ENCODE results near the gene GNG2.

GNG2 gene

DNA sequence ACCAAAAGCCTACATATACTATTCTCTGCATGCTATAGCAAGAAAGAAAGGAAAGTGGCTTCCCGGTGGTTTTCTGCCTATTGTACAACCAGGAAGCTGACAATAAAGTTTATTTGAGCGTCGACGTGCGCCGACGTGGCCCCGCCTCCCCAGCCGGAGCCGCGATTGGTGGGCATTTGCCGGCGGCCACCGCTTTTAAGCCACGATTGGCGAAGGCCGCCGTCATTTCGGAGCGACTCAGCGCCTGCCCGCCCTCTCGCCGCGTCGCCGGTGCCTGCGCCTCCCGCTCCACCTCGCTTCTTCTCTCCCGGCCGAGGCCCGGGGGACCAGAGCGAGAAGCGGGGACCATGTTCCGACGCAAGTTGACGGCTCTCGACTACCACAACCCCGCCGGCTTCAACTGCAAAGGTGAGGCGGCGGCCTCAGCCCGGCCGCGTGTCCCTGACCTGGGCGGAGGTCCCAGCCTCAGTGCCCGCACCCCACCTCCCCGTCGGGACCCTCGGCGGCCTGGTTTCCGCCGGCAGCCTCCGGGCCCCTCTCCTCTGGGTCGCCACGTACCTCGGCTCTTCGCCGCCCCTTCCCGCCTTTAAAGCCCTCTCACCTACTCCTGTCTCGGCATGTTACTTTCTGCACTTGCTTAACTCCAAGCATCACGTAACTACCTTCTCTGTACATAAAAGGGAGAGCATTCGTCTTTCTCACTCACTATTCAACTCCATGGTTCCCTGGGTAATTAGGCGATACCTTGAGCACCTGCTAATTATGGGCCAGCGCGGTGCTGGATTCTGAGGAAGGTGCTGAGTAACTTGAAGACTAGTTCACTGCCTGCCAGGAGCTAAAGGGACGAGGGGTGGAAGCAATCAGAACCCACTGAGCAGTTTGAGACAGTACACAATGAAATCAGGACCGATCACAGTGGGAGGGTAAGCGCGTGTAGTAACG, 129.2 kb downstream of the GNG2 start, which contains the start of gene RTRAF:
Gene RTRAF, plus strand, starts transcription at position 254 of the 942 bp plus-strand sequence. Its CDS starts 94 bp downstream, at position 348.
- Histone ChIP-seq H3K27me3 (ENCODE audit: low read length) (no peaks in the 10 kb centered on the region), H2AFZ (ENCODE audit: low read depth, low read length, severe bottlenecking) (peak within 1 kb of the TSS; percentile 80), H3K27ac (ENCODE audit: low read depth, low read length) (peak within 1 kb of the TSS; percentile 48), H3K4me2 (ENCODE audit: low read depth, low read length, poor library complexity, severe bottlenecking) (peak within 1 kb of the TSS; percentile 87), H4K20me1 (ENCODE audit: low read depth, low read length) (no peaks in the 10 kb centered on the region), H3K4me3 (ENCODE audit: insufficient read depth, low read length, poor library complexity, severe bottlenecking) (peak within 1 kb of the TSS; percentile 81), H3K79me2 (ENCODE audit: insufficient read depth, low read length) (peaks cover 42% of the 10 kb centered on the region), H3F3A (ENCODE audit: insufficient read depth) (peaks cover 6% of the 10 kb centered on the region; the same call in 1 of the 2 replicates), H3K9me3 (ENCODE audit: insufficient read depth, low read length) (no peaks in the 10 kb centered on the region), H3K36me3 (ENCODE audit: low read length) (peaks cover 22% of the 10 kb centered on the region), H3K9ac (ENCODE audit: low read length) (peak within 1 kb of the TSS; percentile 93), H3K9me2 (replicated peaks; ENCODE audit: insufficient read depth, low read length) (no peaks in the 10 kb centered on the region)
- TF ChIP-seq, protein P1, sequence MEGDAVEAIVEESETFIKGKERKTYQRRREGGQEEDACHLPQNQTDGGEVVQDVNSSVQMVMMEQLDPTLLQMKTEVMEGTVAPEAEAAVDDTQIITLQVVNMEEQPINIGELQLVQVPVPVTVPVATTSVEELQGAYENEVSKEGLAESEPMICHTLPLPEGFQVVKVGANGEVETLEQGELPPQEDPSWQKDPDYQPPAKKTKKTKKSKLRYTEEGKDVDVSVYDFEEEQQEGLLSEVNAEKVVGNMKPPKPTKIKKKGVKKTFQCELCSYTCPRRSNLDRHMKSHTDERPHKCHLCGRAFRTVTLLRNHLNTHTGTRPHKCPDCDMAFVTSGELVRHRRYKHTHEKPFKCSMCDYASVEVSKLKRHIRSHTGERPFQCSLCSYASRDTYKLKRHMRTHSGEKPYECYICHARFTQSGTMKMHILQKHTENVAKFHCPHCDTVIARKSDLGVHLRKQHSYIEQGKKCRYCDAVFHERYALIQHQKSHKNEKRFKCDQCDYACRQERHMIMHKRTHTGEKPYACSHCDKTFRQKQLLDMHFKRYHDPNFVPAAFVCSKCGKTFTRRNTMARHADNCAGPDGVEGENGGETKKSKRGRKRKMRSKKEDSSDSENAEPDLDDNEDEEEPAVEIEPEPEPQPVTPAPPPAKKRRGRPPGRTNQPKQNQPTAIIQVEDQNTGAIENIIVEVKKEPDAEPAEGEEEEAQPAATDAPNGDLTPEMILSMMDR (IDR thresholded peaks at IDR 0.05; ENCODE audit: insufficient read depth, low read length, poor library complexity, severe bottlenecking): no peak
- no peak for TF ChIP-seq EZH2phosphoT487 (conservative IDR thresholded peaks at IDR 0.05; ENCODE audit: low read length)

DNA sequence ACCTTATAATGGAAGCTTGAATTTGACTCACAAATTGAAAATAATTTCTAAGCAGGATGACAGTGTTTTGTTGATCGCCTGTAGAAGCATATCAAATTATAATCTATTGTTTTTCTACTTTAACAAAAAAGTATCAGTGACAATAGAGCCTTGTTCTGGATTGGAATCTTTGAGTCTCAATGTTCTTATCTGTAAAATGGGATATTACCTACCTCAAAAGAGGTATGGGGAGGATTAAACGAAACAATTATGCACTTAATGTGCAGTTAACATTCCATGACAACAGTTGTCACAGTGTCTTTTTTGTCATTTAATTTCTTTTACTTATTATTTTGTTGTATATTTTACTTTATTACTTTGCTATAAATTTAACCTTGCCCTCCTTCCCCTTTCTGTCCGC, 130.1 kb downstream of the GNG2 start:
- Histone ChIP-seq H3K36me3 (ENCODE audit: low read length) (peaks cover 31% of the 10 kb centered on the region), H3K9me3 (ENCODE audit: insufficient read depth, low read length) (no peaks in the 10 kb centered on the region), H2AFZ (ENCODE audit: low read depth, low read length, severe bottlenecking) (no peak overlapping the region), H3K9ac (ENCODE audit: low read length) (peak overlapping the region; percentile 93), H3K79me2 (ENCODE audit: insufficient read depth, low read length) (peaks cover 51% of the 10 kb centered on the region), H3F3A (ENCODE audit: insufficient read depth) (peaks cover 6% of the 10 kb centered on the region; the same call in 1 of the 2 replicates), H3K9me2 (replicated peaks; ENCODE audit: insufficient read depth, low read length) (no peaks in the 10 kb centered on the region), H3K27ac (ENCODE audit: low read depth, low read length) (no peak overlapping the region), H3K27me3 (ENCODE audit: low read length) (no peaks in the 10 kb centered on the region), H4K20me1 (ENCODE audit: low read depth, low read length) (no peaks in the 10 kb centered on the region), H3K4me3 (ENCODE audit: insufficient read depth, low read length, poor library complexity, severe bottlenecking) (peak overlapping the region; percentile 81), H3K4me2 (ENCODE audit: low read depth, low read length, poor library complexity, severe bottlenecking) (peak overlapping the region; percentile 87)
- TF ChIP-seq EZH2phosphoT487 (conservative IDR thresholded peaks at IDR 0.05; ENCODE audit: low read length): no peak
- TF ChIP-seq, protein P1 (IDR thresholded peaks at IDR 0.05; ENCODE audit: insufficient read depth, low read length, poor library complexity, severe bottlenecking): no peak

DNA sequence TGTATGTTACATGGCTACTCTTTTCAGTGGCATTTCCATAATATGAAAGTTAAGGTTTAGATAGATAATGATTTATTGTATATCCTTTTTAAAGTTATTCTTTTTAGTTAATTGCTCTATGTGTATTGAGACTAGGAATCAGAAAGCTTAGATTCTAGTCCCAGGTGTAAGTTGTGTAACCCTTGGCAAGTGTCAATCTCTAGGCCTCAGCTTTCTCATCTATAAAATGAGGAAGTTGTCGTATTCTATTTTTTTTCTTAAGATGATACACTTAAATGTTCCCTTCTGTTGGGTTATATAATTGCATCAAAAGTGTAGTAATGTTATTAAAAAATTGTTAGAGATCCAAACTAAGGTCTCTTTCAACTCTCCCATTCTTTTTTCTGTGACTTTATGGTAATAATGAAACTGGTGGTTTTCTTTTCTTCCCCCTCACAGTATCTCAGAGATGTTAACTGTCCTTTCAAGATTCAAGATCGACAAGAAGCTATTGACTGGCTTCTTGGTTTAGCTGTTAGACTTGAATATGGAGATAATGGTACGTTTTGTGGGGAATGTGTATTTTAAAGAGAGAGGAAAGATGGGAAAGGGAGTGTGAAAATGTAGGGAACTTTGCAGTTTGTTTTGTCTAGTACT, 133.0 kb downstream of the GNG2 start:
- Histone ChIP-seq H3K79me2 (ENCODE audit: insufficient read depth, low read length) (peaks cover 79% of the 10 kb centered on the region), H3K27ac (ENCODE audit: low read depth, low read length) (peak overlapping the region; percentile 4; the same call in 1 of the 2 replicates), H3K27me3 (ENCODE audit: low read length) (no peaks in the 10 kb centered on the region), H3K36me3 (ENCODE audit: low read length) (peaks cover 61% of the 10 kb centered on the region), H3K9me3 (ENCODE audit: insufficient read depth, low read length) (no peaks in the 10 kb centered on the region), H3K4me3 (ENCODE audit: insufficient read depth, low read length, poor library complexity, severe bottlenecking) (no peak overlapping the region), H3F3A (ENCODE audit: insufficient read depth) (peaks cover 13% of the 10 kb centered on the region; the same call in 1 of the 2 replicates), H3K4me2 (ENCODE audit: low read depth, low read length, poor library complexity, severe bottlenecking) (peak overlapping the region; percentile 23), H2AFZ (ENCODE audit: low read depth, low read length, severe bottlenecking) (no peak overlapping the region), H4K20me1 (ENCODE audit: low read depth, low read length) (peaks cover 14% of the 10 kb centered on the region; the same call in 1 of the 2 replicates), H3K9me2 (replicated peaks; ENCODE audit: insufficient read depth, low read length) (no peaks in the 10 kb centered on the region), H3K9ac (ENCODE audit: low read length) (no peak overlapping the region)
- TF ChIP-seq, protein P1 (IDR thresholded peaks at IDR 0.05; ENCODE audit: insufficient read depth, low read length, poor library complexity, severe bottlenecking): no peak
- TF ChIP-seq EZH2phosphoT487 (conservative IDR thresholded peaks at IDR 0.05; ENCODE audit: low read length): no peak
